Dedifferentiated amniotic fluid mesenchymal stem cell (primary cell): Measurements from ENCODE around the gene RALGPS1.
"Not testable (repeated sequence)": the region's sequence is repeated elsewhere in the genome, so short reads cannot be mapped to it uniquely, and the experiment has no call there.

Source experiments
- DNase-seq: peaks from one replicate; pipeline ENCODE4 v3.0.0-alpha.2; 2016; ENCODE audit errors: extremely low spot score

RALGPS1 gene

DNA sequence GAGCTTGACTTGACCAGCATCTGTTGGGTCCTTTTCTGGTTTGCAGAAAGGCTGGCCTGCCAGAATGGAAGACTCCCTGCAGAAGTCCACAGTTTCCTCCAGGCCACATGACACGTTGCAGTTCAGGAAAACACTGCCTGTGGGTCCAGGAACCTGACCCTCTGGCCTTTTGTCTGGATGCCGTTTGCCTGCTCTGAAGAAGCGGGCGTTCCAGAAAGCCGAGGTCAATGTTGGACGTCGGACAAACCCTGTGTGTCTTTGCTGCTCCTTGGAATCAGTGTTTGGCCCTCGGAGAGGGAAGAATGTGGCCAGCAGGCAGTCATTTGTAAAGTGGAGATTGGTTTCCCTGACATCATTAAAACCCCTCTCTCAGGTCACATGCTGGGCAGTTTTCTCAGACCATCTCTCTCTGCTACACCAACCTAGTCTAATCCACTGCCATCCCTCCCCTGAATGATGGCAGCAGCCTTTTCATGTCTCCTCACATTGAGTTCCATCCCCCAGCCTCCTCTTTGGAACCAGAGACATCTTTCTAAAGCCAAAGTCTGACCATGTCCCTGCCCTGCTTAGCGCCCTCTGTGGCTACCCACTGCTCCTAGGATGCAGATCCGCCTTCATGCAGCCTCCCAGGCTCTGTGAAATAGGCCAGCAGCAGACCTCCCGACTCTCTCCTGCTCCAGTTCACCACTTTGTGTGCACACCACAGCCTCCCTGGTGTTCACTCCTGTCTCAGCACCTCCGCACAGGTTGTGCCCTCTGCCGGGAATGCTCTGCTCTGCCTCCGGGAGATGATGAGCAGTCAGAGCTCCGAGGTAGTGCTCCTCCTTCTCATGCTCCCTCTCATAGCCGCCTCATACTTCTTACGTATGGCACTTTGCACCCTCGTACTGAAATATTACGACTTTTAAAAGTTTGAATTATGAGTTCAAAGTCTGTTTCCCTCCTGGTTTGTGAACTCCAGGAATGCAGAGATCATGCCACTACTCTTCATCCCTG lies 75.6 kb downstream of the RALGPS1 start:
- no peak for DNase-seq

DNA sequence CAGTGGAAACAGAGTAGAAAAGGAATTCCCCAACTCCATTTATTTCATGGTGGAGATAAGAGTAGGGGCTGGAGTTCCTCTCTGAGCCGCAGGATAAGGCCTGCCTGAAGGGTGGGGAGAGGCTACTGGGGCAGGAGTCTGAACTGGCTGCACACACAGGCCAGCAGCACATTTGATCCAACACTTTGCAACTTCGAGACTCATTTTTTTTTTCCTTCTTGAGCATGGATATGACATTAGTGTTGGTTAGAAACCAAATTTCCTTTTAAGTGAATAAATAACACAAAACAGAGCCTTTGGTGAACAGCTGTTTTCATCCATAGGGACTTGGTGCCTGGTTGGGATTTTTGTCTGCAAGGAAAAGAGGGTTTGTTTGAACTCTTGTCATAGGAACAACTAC lies 76.6 kb downstream of the RALGPS1 start:
- DNase-seq, result no peak

DNA sequence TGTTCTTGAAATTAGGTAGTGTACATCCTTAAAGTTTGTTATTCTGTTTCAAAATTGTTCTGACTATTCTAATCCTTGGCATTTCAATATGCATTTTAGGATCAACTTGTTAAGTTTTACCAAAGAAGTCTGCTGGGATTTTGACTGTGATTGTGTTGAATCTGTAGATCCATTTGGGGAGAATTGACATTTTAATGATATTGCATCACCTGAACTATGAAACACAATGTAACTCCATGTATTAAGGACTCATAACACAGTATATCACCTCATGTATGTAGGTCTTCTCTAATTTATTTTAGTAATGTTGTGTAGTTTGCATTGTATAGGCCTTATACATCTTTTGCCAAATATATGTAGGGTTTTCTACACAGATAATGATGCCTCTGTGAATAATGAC lies 77.8 kb downstream of the RALGPS1 start:
- DNase-seq, result no peak

DNA sequence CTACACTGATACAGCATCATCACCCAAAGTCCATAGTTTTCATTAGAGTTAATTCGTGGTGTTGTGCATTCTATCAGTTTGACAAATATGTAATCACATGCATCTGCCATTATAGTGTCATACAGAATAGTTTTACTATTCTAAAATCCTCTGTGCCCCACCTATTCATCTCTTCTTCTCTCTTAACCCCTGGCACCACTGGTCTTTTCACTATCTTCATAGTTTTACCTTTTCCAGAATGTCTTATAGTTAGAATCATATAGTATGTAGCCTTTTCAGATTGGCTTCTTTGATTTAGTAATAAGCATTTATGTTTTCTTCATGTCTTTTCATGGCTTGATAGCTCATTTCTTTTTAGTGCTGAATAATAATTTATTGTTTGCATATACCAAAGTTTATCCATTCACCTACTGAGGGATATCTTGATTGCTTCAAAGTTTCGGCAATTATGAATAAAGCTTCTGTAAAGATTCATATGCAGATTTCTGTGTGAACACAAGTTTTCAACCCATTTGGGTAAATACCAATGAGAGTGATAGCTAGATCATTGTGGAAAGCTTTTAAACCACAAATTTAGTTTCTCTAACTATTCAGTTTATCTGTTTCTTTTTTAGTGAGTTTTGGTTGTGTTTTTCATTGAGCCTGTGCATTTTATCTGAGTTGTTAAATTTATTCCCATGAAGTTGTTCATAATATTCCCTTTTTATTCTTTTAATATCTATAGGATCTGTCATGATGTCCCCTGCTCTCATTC lies 84.9 kb downstream of the RALGPS1 start:
- DNase-seq, result no peak

DNA sequence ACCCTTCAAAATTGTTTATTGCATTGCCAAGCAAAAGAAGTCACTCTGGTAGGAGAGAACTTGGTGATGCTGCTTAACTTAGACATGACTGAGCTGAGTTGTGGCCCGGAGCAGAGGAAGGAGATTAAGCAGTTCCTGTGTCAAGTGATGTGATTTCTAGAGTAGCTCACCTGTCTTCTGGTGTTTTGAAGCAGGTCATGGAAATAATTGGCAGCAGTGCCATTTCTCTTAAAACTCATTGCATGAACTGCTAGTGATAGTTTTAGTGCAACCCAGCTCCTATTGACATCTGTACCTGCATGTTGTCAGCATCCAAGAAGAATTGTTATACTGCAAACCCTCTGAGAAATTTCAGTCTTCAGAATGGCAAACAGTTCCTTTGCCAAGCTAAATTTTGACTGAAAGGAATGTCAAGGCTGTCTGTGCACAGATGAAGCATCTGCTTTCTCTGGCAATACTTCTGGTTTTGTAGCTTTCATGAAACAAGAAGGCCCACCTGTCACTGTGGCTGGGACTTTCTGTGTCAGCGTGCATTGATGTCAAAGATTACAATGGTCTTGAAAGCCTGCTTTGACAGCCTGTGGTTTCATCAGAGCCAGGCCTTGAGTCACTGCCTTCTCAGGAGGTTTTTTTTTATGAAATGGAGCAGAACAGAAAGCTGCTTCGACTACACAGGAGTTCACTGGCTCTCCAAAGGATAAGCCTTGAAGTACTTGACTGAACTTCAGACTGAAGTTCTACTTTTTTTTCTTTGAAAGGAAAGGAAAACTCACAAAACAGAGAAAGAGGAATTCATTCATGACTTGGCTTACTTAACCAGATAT lies 90.6 kb downstream of the RALGPS1 start:
- DNase-seq, result peak; percentile 39

DNA sequence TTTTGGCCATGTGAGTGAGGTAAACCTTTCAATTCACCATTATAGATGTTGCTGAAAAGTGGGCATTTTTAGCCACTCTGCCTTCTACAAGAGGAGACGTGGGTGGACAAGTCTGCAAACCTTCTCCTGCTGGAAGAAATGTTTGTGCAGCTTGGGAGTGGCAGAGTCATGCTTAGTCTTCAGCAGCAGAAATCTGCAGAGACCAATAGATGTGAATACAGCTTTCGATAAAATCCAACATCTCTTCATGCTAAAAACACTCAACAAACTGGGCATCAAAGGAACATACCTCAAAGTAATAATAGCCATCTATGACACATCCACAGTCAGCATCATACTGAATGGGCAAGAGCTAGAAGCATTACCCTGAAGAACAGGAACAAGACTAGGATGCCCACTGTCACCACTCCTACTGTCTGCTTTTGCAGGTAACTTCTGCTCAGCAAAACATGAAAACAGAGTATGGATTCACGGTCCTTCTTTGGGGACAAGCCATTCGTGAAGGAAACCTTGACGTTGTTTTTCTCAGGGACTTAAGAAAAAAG lies 91.3 kb downstream of the RALGPS1 start:
- DNase-seq, result no peak

DNA sequence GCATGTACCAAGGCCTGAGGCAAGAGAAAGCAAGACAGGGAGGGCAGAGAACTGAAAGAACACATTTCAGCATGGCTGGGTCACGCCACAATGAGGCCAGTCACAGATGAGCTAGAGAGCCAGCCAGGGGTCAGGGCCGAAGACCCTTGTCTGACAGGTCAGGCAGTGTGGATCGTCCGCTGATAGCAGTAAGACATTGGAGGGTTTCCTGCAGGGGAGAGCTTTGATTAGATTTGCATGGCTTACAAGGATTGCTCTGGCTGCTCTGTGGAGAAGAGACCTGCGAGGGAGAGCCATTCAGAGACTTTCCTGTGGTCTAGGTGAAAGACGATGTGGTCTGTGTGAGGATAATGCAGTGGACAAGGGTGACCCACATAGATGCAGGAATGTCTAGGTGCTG lies 93.1 kb downstream of the RALGPS1 start:
- no peak for DNase-seq

DNA sequence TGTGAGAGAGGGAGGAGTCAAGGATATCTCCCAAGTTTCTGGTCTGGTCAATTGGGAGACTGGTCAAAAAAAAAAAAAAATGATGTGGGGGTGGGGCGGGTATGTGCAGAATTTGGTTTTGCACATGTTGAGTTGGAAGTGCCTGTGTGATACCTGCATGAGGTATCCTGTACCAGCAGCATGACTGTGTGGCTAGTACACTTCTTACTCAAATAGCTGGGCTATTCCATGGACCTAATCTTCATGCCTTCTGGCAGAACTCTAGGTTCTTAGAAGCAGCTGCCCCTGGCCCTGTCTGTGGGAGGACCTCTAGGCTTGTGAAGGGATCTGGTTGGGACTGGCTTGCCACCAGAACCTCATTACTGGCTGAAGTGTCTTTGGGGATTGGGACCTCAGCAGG lies 93.5 kb downstream of the RALGPS1 start:
- DNase-seq, result no peak

DNA sequence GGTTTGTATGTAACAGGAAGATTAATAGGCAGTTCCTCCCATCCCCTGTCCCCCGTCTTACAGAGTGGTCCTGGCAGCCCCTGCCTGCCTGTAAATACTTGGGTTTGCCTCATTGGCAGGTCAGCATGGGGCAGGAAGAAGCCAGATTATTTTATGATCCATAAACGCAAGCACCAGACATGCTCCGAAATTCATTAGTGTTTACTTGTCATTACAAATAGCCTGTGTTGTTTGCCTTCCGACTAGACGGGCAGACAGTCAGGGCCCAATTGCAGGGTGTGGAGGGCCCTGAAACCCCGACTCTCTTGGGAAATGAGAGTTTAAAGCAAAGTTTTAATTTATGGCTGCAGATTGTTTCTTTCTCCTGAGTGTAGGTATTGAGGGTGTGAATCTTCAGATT lies 97.2 kb downstream of the RALGPS1 start:
- no peak for DNase-seq

DNA sequence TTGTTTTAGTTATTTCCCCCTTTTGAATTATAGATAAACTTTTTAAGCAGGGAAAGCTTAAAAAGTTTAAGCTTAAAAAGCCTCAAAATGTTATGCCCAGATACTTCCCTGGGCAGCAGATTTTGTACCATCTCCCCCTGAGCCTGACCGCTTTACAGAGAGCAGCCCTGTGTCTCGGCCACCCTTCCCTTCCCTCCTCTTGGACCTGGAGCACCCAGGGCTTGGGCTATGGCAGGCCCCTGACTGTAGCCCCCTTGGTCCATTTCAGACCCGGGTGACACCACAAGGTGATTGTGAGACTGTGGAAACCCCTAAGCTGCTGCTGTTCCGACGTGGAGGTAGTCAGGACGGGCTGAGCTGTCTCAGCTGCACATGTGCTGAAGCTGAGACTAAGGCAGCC lies 97.7 kb downstream of the RALGPS1 start:
- no peak for DNase-seq

DNA sequence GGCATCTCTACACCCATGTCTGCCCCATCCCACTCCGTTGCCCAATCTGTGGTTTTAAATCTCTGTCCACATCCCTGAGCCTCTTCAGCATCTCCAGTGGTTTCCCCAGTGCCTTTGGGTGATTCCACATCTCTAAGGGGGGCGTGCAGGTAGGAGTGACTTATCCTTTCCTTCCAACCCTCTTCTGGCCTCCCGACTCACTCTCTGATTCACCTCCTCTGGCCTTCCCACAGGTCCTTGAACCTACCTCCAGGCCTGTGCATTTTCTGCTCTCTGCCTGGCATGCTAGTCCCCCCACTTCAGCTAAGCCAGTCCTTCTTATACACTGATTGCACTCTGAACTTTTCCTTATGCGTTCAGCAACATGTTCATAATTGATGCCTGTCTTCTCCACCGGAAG lies 99.0 kb downstream of the RALGPS1 start:
- DNase-seq, result no peak

DNA sequence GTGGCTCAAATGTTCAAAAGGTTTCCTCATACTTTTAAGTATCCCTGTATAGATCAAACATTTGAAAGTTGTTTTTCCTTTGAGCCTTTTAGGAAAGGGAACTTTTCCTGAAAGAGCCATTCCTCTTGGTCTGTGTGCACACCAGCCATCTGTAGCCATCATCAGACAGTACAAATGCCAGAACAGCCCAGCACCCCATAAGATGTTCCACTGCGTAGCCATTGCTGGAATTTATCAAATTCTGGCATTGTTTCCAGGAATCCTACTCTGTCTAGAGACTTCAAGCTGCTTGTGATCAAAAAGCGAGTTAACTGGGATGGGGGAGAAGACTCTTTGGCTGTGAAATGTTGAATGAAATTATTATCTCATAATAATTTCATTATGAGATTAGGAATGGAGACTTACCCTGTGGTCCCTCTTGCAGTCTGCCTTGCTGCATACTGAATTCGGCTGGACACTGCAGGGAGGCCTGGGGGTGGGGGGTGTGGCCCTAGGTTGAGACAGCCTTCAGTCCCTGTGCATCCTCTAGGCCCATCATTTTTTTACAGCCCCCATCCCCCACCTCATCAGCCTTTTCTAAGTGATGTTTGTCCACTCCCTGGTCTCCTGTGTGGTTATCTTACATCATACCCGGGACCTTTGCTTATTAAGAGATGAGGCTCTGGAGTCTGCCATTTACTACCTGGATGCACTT lies 99.8 kb downstream of the RALGPS1 start:
- DNase-seq, result no peak

DNA sequence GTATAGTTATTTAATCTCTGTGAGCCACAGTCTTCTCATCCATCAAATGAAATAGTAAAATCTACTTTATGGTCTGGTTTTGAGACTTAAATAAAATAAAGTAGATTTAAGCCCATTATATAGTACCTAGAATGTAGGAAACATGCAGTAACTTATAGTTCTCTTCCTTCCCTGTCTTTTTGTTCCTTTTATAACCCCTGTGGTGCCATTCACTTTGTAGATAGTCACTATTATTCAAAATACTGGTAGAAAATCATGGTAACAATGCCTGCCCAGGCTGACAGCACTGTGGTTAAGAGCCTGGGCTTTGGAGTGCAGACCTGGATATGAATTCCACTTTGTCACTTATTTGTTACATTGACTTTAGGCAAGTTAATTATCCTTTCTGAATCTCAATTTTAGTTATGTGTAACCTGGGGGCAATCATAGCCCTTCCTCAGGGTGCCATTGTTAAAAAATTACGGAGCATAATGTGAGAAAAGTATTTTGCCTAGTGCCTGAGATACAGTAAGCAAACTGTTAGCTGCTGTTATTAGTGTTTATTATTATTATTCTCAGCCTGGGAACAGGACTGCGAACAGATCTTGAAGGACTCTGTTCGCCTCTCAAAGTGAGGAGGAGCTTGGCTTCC lies 100.4 kb downstream of the RALGPS1 start:
- DNase-seq, result no peak

DNA sequence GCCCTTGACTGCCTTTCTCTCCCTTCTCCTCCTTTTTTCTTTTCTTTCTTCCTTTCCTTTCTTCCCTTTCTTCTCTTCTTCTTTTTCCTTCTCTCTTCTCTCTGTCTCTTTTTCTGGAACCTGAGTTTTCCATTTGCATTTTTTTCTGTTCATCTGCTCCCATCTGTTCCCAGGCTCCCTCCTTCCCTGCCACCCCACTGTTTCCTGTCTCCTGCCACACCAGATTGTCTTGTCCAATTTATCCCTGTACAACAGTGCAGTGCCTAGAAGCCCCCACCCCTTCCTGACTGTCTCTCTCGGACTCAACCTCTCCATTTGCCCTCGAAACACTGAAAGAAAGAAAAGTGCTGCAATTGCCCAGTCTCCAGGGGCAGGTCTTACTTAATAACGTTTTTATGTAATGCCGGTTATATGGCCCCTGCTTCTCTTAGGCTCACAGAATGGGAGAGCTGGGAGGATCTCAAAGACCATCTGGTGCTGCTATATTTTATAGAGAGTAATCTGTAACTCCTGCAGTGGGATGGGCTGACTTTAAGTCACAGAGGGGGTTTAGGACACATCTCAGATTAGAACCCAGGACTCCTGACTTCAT lies 101.4 kb downstream of the RALGPS1 start:
- DNase-seq, result no peak

DNA sequence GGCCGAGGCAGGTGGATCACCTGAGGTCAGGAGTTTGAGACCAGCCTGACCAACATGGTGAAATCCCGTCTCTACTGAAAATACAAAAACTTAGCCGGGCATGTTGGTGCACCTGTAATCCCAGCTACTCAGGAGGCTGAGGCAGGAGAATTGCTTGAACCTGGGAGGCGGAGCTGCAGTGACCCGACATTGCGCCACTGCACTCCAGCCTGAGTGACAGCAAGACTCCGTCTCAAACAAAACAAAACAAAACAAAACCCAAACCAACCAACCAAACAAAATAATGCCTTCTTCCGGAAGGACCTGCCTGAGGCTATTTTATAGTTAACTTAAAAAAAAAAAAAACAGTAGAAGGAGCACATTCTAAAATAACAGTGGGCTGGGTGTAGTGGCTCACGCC lies 103.4 kb downstream of the RALGPS1 start:
- DNase-seq, result not testable (repeated sequence)

DNA sequence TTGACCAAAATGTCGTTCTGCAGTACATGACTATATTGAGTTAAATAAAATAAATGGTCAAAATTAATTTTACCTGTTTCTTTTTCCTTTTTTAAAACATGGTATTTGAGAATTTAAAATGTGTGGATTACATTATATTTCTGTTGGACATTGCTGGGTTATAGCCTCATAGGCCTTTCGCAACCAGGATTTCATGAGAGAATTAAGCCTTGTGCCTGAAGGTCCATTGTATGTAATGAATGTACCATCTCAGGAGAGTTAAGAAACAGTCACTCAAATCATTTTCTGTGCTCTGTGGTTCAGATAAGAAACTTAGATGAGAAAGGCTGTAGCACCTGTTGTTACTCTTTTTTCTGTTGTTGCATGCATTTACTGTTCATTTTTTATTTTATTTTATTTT lies 104.4 kb downstream of the RALGPS1 start:
- DNase-seq, result no peak

DNA sequence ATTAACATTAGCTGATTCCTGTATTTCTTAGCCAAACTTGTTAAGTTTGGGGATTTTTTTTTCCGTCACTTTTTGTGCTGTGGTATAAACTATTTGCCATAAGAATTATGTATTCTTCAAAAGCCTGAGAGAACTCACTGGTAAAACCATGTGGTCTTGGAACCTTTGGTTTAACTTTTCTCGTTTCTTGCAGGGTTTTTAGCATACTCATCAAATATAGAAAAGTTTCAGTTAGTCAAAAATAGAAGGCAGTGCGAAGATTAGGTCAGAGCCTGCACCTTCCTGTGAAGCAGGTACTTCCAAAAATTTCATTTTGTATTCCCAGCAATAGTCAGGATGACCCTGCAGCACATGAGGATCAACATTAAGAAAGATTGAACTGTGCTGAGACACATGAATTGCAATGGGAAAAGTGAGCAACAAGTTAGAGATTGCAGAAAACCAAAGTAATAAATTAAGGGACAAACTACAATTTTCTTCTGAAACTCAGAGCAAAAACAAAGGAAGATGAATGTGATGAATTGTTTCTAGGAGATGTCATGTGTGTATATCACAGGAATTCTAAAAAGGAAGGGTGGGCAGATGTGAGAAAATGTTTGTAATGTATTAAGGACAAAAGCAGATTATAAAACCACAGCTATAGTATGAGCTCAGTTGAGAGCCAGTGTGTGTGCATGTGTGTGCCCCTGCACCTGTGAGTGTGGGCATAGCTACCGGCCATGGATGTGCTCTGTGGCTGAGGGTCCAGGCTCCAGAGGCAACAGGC lies 105.6 kb downstream of the RALGPS1 start:
- DNase-seq, result no peak

DNA sequence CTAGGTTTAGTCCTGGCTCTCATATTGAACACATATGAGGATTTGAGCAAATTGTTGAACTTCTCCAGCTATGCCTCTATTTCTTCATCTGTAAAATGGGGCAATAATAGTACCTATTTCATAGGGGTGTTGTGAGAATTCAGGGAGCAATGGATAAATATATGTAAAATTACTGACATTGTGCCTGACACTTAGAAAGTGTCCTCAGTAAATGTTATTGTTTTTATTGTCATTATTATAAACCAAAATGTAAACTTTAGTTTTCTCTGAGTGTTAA lies 106.2 kb downstream of the RALGPS1 start:
- no peak for DNase-seq

DNA sequence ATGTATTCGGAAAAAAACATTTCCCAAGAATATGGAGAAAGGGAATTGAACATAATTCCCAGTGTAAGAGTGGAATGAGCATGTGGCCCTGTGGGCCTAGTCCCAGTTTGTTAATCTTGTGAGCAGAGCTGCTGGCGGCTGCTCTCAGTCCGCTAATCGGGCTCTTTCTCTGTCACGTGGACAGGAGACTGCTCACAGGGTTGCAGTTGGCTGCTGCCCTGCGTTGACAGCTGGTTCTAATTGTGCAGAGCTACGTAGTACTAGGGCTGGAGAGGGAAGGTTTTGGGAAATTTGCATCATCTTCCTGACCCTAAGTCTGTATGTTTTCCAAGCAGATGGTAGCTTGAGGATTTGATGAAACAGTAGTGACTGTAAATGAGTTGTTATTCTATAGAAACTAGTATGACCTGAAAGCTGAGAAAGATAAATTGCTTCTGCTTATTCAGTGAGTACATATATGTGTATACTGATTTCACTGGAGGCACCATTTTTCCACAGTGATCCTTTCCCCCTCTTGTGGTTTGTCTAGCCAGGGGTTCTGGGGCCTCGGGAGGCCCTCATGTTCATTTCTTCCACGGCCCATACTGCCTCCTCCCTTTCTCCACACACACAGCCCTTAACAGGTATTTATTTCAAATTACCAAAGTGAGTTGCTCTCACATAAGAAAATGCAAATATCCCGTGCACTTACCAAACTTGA lies 107.2 kb downstream of the RALGPS1 start:
- DNase-seq, result peak; percentile 99
